Measurements from ENCODE around the gene HECW1.

- TF ChIP-seq CTCF (IDR thresholded peaks at IDR 0.05 in 4 of 5, conservative IDR thresholded peaks at IDR 0.05 in 1 of 5) (no peak), POLR2A (IDR thresholded peaks at IDR 0.05) (no peak)
Observed at GRCh38 chr7:43538404-43538771, 425.9 kb downstream of the HECW1 start.
